ENCODE measurements around the gene CTNND2.
A peak's percentile ranks its signal among the peaks of the same experiment; 100 is the strongest.
"Not testable (repeated sequence)": the region's sequence is repeated elsewhere in the genome, so short reads cannot be mapped to it uniquely, and the experiment has no call there.

CTNND2 gene

DNA sequence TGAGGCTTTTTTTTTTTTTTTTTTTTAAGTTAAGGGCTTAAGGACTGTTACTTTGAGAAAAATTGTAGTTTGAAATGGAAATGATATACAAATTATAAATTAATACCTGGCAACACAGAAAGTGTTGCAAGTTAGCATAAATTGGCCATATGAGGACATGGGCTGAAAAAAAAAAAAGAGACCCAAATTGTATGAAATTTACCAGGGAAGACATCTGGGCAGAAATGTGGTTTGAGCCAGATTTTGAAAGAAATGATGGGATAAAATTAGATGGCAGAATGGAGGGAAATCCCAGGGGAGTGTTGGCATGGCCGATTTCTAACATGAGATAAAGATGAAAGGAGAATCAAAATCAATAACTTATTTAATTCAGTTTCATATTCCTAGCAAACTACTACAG is 472.1 kb downstream of the CTNND2 start:
- no peak for DNase-seq

DNA sequence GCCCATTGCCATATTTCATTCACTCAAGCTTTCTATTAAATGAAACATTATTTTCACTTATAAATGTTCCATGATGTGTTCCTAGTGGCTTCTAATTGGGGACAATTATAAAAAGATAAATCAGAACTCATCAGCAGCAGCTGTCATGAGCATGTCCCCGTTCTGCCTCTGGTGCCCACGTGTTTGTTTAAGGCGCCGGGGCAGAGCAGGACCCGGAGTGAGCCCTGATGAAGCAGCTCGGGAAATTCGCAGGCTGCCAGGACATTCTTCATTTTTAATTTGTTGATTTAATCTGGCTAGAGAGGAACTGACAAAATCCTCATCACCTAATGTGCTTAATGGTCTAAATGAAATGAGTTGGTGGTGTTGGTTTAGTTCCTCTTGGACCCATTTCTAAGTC is 475.0 kb downstream of the CTNND2 start:
- no peak for DNase-seq

- DNase-seq: no peak
These were observed 476.7 kb downstream of the CTNND2 start for GRCh38 chr5:11427569-11427968.

- DNase-seq: no peak
These were observed 477.8 kb downstream of the CTNND2 start for GRCh38 chr5:11426442-11426841.

- DNase-seq: no peak
These were observed 481.9 kb downstream of the CTNND2 start for GRCh38 chr5:11422342-11422741.

GRCh38 chr5:11420969-11421368 is 483.3 kb downstream of the CTNND2 start:
- DNase-seq: peak; percentile 50

DNA sequence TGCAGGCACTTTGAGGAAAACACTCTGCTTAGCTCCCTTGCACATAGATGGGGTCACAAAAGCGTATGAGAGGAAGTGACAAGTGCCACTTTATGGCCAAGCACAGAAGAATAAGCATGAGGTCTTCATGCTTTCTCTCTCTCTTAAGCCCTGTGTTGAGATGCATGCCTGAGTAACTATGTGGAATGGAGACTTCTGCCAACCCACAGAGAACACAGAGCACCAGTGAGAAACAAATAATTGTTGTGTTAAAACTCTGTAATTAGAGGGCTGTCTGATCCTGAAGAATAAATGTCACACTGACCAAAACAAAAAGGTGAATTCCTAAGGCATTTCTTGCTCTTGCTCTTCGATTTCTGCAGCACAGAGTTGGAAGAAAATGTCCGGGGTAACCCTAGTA is 488.5 kb downstream of the CTNND2 start:
- no peak for DNase-seq

GRCh38 chr5:11414732-11415131 is 489.5 kb downstream of the CTNND2 start:
- DNase-seq: not testable (repeated sequence)

GRCh38 chr5:11411621-11412020 is 492.6 kb downstream of the CTNND2 start:
- no peak for DNase-seq

- no peak for DNase-seq
These were observed 496.6 kb downstream of the CTNND2 start for GRCh38 chr5:11407556-11408145.

GRCh38 chr5:11400316-11400715 is 503.9 kb downstream of the CTNND2 start:
- DNase-seq: no peak

DNA sequence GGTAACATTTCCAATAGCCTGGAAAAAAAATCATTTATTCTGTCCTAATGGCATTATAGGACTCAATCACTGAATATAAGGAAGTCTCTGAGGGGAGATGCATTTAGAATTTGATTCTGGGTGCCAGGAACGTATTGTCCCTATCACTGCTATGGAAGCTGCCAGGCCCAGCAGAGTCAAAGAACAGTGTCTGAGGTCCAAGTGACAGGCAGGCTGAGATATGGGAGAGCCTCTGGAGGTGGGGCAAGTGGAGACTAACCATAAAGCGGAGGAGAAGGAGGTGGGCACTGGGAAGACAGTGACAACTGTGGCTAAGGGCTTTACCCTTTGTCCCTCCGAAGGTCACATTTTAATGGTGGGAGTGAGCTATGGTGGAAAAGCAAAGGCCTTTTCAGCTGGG is 505.5 kb downstream of the CTNND2 start:
- no peak for DNase-seq

- DNase-seq: no peak
These were observed 506.7 kb downstream of the CTNND2 start for GRCh38 chr5:11397549-11397948.

GRCh38 chr5:11396917-11397316 is 507.3 kb downstream of the CTNND2 start:
- DNase-seq: no peak

DNA sequence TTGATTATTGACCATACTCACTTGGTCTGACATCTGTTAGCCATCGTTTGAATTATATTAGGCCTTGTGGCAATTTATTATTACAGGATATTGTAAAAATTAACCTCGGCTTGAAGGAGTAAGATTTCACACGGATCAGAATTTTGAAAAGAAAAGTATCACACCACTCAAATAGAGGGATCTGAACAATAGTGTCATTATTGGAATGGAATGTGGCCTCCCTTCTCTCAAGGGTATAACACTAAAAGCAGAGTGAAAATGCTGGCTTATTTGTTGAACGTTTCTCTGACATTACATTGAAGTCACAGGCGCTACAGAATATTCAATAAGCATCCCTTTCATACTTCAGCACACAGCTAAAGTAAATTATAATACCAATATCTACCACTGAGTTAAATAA is 509.3 kb downstream of the CTNND2 start:
- no peak for DNase-seq

DNA sequence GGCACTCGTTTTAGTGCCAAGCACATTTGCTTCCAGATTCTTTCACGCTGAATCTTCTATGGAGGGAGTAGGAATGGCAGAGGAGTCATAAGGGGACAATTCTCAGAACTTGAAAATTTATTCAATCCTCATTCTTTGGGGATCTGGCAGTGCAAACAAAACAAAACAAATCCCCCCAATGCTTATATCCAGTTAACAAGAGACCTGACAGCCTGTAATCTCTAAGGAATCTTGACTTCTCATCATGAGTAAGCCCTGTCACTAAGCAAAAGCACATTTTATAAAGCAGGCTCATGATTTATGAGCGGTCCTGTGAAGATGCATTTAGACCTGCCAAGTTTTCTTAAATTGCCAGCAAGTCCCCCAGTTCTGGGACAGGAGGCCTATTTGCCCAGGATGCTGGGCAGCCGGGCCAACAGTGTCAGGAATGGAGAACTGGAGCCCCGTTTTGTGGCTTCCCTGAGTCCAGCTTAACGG is 513.9 kb downstream of the CTNND2 start:
- DNase-seq: no peak

DNA sequence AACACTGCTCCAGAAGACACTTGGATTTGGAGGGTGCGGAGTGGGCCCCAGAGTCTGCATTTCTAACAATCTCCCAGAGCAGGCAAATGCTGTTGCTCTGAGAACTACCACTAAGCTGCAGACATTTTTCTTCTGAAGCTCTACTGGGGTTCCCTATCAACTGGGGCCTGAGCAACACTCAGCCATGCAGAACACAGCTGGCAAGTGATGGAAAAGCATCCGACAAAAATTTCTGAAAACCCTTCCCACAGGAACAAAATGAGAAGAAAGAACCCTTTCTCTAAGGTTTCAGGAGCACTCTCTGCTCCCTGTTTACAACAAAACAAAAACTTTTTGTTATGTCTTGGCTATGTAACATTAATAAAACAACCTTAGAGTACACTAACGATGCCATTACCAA is 516.9 kb downstream of the CTNND2 start:
- DNase-seq: no peak

DNA sequence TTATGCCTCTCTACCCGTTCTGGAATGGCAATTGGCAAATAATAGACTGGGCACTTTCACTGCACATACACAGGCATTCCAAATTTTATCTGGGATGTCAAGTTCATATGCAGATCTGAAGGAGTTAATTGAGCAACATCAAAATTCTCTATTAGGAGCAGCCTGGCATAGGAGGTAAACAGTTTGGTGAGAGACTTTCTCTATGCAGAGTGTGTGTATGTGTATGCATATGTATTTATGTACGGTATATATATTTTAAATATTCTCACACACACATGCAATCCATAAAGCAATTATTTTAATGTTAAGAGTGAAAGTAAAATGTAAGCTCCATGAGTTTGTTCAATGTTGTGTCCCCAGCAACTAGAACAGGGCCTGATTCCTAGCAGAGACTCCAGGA is 517.8 kb downstream of the CTNND2 start:
- no peak for DNase-seq

DNA sequence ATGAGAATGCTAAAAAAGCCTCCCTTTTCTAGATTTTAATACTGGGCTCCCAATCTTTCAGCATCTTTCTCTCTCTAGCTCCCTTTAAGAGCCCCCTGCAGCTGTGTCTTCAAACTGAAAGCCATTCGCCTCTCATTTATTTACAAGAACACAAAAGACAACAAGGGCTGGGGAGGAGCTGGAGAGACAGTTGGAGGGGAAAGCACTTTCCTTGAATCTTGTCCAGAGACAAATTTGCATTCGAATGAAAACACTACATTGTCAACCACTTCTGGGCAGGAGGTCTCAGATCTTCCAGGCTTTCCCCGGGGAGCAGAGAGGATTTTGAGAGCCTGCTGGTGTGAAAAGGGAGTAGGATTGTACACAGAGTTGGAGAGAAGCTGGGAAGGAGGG is 518.3 kb downstream of the CTNND2 start:
- DNase-seq: peak; percentile 32

GRCh38 chr5:11385251-11385900 is 518.9 kb downstream of the CTNND2 start:
- DNase-seq: peak; percentile 49

DNA sequence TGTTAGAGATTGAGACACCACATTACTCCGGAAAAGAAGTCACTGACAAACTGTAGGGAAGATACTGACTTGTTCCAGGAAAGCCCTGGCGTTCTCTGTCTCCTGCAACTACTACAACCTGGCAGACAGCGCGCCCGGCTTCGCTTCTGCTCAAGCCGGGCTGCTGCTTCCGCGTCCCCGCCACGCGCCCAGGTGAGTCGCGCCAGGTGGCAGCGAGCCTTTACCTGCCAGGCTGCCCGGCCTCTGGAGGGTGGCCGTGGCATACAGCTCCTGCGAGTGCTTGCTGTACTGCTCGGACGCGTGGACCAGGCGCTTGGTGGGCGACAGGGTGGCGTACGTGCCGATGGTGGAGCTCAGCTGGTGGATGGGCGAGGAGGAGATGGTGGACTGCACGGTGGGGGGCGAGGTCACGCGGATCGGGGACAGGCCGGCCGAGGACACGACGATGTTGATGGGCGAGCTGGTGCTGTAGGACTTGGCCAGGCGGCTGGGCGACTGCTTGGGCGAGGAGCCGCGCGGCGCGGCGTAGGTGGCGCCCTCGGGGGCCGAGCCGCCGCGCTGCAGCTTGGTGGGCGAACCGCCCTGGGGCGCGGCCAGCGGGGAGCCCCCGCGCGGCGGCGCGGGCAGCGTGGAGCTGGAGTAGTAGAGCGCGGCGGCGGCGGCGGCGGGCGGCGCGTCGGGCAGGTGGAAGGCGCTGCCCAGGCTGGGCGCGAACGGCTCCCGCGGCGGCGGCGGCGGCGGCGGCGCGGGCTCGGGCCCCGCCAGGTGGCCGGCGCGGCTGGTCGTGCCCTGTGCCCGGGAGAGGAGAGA is 519.6 kb downstream of the CTNND2 start:
- peak; percentile 67 for DNase-seq

DNA sequence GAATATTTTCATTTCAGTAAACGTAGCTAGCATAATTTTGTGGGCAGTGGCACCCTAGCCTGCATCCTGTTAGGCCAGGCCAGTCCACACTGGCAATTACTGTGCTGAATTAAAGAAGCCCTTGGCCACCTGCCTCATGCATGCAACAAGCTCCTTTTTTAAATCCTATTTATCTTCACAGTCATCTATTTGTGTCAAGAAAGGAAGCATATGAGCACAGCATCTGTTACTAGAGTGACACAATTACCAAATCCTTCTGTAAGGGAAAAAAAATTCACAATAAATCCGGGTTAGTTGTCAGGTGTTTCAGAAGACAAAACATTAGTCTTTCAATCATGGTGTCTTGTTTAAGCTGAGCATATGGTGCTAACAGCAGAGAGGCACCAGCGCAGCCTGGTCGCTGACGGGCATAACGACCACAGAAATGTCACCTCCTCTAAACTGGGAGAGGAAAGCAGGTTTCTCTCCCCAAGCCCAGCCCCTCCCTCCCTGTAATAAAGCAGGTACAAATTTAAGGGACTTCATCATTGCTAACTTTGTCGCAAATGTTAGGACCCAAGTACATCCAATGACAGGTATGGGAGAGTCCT is 520.6 kb downstream of the CTNND2 start:
- no peak for DNase-seq

GRCh38 chr5:11378461-11378860 is 525.8 kb downstream of the CTNND2 start:
- DNase-seq: no peak

DNA sequence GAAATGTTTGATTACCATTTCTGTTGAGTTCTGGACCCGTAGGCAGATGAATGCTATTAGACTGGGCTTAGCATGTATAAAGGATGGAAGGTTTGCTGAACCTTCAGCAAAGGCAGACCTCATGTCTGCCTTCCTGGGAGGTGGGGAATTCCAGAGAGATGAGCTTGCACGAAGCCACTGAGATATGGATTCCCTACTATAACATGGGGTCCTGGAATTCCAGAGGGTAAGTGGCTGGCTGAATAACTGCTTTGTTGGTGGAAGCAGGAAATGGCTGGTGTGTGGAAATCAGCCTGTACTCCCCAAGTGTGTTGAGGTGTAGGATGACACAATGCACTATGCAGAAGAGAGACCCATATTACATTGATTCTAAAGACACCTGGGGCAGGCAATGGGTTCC is 526.4 kb downstream of the CTNND2 start:
- DNase-seq: no peak
